Measurements from ENCODE around the gene WWP2.
"Not testable (repeated sequence)": the region's sequence is repeated elsewhere in the genome, so short reads cannot be mapped to it uniquely, and the experiment has no call there.

DNA sequence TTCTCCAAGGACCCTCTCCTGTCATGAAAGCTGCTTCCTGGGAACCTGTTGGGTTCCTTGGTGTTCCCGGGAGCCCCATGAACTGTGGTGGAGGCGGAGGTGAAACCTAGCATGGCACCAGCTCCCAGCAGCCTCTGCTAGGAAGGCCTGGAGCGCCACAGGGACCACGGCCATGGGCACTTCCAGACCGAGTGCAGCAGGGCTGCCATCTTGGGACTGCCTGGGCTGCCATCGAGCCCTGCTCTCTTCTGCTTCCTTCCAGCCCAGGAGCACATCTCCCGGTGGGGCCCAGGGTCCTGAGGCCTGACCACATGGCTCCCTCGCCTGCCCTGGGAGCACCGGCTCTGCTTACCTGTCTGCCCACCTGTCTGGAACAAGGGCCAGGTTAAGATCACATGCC is 201.2 kb downstream of the WWP2 start:
- not testable (repeated sequence) for TF ChIP-seq POLR2A (IDR thresholded peaks at IDR 0.05)
- TF ChIP-seq, protein P1, sequence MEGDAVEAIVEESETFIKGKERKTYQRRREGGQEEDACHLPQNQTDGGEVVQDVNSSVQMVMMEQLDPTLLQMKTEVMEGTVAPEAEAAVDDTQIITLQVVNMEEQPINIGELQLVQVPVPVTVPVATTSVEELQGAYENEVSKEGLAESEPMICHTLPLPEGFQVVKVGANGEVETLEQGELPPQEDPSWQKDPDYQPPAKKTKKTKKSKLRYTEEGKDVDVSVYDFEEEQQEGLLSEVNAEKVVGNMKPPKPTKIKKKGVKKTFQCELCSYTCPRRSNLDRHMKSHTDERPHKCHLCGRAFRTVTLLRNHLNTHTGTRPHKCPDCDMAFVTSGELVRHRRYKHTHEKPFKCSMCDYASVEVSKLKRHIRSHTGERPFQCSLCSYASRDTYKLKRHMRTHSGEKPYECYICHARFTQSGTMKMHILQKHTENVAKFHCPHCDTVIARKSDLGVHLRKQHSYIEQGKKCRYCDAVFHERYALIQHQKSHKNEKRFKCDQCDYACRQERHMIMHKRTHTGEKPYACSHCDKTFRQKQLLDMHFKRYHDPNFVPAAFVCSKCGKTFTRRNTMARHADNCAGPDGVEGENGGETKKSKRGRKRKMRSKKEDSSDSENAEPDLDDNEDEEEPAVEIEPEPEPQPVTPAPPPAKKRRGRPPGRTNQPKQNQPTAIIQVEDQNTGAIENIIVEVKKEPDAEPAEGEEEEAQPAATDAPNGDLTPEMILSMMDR (IDR thresholded peaks at IDR 0.05): not testable (repeated sequence)

Data from tibial nerve (tissue), 3 donors.